Fibroblast of skin of back (primary cell): ENCODE results near the gene HSPG2.
"Not testable (repeated sequence)": the region's sequence is repeated elsewhere in the genome, so short reads cannot be mapped to it uniquely, and the experiment has no call there.

Experiments
- DNase-seq: peaks from one replicate; pipeline ENCODE4 v3.0.0-alpha.2; 2013

HSPG2 gene

DNA sequence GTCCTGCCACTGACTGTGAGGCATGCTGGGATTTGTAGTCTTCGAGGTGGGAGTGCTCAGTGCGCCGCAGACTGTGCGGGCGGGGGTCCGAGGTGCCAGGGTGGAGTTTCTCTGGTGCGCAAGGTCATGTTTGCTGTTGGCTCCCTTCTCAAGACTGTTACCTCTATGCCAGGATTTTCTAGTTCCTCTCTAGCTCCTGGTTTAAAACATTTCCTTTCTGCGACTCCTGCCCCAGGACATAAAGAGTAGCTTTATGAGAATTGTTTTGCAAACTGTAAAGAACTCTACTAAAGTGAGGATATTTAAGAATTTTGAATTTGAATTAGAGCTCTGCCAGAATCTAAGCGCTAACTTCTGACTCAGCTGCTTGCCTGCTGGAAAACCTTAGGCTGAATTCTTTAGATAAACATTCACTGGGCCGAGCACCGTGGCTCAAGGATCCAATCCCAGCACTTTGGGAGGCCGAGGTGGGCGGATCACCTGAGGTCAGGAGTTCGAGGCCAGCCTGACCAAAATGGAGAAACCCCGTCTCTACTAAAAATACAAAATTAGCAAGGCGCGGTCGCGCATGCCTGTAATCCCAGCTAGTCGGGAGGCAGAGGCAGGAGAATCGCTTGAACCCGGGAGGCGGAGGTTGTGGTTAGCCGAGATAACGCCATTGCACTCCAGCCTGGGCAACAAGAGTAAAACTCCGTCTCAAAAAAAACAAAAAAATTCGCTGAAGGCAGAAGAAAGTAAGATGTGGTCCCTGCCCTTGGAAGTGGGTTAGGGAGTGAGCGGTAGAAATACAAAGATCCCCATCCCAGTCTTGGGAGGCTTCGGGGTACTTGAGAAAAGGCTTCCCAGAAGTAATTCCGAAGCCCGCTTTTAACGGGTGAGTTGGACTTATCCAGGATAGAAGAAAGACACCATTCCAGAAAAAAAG, 153.2 kb downstream of the HSPG2 start:
- DNase-seq = peak; percentile 56

DNA sequence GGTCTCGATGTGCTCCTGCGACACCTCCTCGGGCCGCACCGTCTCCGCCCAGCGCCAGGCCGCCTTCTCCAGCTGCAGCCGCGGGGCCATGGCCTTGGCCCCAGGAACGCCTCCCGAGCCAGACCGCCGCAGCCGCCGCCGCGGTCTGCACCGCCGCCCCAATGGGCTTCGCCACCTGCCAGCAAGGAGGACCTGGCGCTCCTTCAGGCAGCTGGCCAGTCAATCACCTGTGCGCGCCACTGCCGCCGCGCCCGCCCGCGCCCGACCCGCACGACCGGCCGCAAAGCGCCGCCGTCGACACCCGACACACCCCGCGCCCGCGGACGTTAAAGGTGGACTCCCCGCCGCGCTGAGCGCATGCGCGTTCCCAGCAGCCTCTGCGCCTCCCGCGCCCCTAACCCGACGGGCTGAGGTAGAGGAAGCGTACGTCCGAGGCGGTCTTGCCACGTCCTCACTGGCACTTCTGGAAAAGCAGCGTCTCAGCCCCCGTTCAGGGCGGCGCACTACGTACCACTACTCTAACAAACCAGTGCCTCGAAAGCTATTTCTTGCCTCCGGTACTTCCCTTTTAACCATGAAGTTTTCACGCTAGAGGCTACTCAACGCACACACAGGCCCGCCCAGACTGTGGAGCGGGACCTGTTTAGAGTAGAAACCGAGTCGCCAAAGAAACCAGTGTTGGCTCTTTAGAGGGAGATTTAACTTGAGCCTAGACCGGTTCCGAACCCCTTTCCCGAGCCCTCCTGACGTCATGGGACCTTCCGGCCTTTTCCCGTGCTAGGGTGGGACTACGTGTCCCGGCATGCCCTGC, 154.0 kb downstream of the HSPG2 start, which contains the start of gene USP48:
Gene USP48, minus strand, starts transcription at position 282 of the 811 bp plus-strand sequence. Its CDS starts 192 bp downstream, at position 90.
- peak; percentile 96 for DNase-seq

DNA sequence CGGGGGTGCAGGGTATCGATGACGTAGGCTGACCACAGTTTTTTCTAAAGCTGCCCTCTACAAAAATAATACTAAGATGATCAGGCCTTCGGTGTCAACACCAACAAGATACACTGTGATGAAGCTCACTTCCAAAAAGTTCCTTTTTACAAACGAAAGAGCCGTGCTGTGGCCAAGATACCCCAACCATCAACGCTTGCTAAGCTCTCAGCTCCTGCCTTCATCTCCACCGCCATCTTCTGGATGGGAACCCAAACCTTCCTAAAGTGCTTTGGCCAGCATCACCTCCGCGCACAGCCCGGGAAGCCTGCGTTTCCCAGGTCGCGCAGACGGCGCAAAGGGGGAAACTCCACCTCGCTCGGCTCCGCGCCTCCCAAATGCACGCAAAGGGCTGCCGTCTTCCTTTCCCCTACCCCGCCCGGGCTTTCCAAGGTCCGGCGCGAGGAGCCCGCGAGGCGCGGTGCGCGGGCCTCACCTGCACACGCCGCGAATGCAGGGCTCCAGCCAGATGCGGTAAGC, 154.7 kb downstream of the HSPG2 start:
- DNase-seq = peak; percentile 61

DNA sequence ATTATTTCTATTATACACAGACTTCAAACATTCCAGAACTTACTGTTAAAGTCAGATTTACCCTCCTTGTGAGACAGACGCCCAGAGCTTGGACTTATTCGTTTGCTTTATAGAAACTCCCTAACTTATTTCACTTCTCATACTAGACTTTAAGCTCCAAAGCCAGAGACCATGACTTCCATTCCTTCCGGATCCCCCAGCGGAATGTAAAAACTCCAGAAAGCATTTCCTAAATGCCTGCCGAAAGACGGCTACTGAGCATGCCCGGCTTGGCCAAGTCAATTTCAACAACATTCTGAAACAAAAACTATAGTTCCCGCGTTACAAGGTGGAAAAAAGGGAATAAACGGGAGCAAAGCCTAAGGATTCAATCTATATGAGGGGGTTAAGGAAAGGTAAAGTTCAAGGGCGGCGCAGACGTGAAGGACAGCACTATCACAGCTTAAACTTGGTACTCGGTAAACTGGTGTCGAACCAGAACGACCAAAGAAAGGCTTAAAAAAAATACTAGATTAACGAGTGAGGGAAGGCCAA, 155.2 kb downstream of the HSPG2 start:
- DNase-seq = peak; percentile 66

DNA sequence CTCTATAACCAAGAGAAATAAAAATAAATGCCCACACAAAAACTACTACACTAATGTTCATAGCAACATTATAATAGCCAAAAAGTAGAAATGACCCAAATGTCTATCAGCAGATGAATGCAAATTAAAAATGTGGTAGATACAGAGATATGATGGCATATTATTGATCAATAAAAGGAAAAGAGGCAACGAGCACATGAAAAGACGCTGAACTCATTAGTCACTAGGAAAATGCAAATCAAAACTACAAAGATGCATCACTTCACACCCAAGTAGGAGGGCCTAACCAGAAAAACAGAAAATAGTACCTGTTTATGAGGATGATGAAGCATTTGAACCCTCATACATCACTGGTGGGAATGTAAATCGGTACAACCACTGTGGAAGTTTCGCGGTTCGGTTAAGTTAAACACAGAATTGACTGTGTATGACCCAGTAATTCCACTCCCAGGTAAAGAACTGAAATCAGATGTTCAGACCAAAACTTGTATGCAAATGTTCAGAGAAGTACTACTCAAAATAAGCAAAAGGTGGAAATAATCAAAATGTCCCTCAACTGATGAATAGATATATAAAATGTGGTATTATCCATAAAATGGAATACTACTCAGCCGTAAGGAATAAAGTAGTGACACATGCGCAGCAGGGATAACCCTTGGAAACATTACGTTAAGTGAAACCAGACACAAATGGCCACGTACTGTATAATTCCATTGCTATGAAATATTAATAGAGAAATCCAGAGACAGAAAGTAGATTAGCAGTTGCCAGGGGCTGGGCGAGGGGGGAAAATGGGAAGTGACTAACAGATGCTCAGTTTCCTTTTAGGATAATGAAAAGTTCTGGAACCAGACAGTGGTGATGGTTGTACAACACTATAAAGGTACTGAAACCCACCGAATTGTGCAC, 157.2 kb downstream of the HSPG2 start:
- DNase-seq = peak; percentile 23

DNA sequence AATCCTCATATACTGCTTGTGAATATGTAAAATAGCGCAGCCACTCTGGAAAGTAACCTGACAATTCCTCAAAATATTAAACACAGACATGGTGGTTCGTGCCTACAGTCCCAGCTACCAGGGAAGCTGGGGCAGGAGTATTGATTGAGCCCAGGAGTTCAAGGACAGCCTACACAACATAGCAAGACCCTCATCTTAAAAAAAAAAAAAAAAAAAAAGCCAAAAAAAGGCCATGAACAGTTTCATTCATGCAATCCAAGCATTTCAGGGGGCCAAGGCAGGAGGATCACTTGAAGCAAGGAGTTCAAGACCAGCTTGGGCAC, 158.7 kb downstream of the HSPG2 start:
- no peak for DNase-seq

DNA sequence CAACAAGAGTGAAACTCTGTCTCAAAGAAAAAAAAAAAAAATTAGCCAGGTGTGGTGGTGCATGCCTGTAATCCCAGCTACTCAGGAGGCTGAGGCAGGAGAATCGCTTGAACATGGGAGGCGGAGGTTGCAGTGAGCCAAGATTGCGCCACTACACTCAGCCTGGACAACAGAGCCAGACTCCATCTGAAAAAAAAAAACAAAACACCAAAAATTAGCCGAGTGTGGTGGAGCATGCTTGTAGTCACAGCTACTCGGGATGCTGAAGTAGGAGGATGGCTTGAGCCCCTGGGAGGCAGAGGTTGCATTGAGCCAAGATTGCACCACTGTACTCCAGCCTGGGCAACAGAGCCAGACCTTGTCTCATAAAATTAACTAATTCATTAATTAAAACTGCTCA, 160.2 kb downstream of the HSPG2 start:
- not testable (repeated sequence) for DNase-seq

DNA sequence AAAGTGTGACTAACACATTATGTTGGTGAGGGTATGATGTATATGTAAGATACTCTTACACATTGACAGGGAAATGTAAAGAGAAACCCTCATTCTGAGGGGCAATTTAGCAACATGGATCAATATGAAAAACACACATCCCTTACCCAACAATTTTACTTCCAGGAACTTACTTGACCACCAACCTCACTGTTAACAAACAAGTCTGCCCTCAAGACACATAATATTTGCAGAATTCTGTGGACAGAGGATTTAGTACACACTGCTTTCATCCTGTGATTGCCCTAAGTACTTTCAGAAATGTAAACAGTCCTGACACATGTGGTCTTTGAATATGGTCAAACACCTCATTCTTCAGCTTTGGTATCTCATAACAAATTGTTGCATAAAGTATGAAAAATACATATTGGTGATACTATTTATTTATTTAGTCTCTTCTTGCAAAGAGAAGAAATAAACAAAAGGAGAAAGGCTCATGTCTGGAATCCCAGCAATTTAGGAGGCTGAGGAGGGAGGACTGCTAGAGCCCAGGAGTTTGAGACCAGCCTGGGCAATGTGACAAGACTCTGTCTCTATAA, 161.0 kb downstream of the HSPG2 start:
- DNase-seq = no peak

DNA sequence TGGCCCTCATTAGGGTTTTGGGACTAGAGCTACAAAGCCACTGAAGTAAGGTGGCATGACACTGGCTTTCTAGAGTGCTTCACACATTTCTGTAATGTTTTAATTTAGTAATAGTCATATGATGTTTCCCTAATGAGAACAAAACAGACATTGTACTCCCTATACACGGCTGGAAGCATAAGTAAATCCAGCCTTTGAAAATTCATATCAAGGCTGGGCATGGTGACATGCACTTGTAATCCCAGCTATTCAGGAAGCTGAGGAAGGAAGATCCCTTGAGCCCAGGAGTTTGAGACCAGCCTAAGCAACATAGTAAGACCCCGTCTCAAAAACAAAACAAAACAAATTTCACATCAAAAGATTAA, 161.6 kb downstream of the HSPG2 start:
- DNase-seq = no peak

DNA sequence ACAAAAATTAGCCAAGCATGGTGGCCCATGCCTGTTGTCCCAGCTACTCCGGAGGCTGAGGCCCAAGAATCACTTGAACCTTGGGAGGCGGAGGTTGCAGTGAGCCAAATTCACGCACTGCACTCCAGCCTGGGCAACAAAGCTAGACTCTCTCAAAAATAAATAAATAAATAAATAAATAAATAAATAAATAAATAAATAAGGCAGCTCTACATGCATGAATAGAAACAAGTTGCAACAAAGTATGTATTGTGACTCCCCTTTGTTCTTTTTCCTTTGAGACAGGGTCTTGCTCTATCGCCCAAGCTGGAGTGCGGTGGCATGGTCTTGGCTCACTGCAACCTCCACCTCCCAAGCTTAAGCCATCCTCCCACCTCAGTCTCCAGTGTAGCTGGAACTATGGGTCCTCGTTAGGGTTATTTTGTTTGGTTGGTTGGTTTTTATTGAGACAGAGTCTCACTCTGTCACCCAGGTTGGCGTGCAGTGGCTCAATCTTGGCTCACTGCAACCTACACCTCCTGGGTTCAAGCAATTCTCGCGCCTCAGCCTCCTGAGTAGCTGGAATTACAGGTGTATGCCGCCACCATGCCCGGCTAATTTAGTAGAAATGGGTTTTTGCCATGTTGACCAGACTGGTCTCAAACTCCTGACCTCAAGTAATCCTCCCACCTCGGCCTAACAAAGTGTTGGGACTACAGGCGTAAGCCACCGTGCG, 162.1 kb downstream of the HSPG2 start:
- DNase-seq = no peak

DNA sequence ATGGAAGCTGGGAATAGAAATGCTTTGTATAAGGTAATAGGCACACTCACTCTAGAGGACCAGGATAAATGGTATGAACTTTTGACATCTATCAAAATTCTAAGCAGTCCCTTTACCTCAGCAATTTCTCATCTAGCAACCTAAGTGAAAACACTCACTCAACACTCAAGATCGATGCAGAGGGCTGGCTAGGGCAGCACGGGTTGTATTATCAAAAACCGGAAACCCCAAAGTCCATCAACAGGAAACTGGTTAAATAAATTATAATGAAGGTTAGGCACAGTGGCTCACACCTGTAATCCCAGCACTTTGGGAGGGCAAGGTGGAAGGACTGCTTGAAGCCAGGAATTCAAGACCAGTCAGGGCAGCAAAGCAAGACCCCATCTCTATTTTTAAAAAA, 163.5 kb downstream of the HSPG2 start:
- DNase-seq = no peak
